GM12872 (cell line): ENCODE measurements around the gene TCEAL9.

Experiments used
- CTCF ChIP-seq: IDR thresholded peaks from 3 replicates; pipeline ENCODE4 v1.5.1; 2011; ENCODE audit warnings: low read depth, mild to moderate bottlenecking, low read length, moderate library complexity; ENCODE audit not compliant: insufficient read depth

TCEAL9 gene

GRCh38 chrX:103396186-103396585 lies 39.9 kb downstream of the TCEAL9 start:
- TF ChIP-seq CTCF = no peak

GRCh38 chrX:103396660-103397059 lies 40.4 kb downstream of the TCEAL9 start:
- no peak for TF ChIP-seq CTCF

GRCh38 chrX:103397707-103398106 lies 41.4 kb downstream of the TCEAL9 start:
- TF ChIP-seq CTCF = no peak

- no peak for TF ChIP-seq CTCF
Measured at GRCh38 chrX:103398421-103398864, 42.1 kb downstream of the TCEAL9 start.

- no peak for TF ChIP-seq CTCF
Measured at GRCh38 chrX:103399744-103400143, 43.4 kb downstream of the TCEAL9 start.

- TF ChIP-seq CTCF = no peak
Measured at GRCh38 chrX:103400931-103401330, 44.6 kb downstream of the TCEAL9 start.

- TF ChIP-seq CTCF = no peak
Measured at GRCh38 chrX:103404231-103405008, 48.1 kb downstream of the TCEAL9 start.

- TF ChIP-seq CTCF = no peak
Measured at GRCh38 chrX:103405009-103405333, 48.7 kb downstream of the TCEAL9 start.
